ENCODE data around the gene NAT9.

Gene NAT9

GRCh38 chr17:74779501-74779900, 3.4 kb upstream of the NAT9 start:
- DNase-seq = no peak

DNA sequence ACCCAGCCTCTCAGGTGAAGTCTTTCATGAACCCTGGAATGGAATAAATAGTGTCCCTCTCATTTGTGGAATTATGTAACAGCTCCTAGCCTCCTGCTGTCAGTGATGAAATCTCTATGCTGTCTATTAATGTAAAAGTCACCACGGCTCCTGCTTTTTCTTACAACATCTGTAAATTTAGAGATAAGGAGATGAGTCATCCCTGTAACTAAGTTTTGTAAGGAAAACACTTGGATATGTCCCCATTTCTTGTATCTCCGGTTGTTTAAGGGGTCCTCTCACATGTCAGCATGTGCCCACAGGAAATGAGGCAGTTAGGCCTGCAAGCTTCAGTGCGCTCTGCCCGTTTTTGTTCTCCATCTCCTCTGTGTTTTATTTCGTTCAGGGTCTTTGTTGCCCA, 2.8 kb upstream of the NAT9 start:
- no peak for DNase-seq

DNA sequence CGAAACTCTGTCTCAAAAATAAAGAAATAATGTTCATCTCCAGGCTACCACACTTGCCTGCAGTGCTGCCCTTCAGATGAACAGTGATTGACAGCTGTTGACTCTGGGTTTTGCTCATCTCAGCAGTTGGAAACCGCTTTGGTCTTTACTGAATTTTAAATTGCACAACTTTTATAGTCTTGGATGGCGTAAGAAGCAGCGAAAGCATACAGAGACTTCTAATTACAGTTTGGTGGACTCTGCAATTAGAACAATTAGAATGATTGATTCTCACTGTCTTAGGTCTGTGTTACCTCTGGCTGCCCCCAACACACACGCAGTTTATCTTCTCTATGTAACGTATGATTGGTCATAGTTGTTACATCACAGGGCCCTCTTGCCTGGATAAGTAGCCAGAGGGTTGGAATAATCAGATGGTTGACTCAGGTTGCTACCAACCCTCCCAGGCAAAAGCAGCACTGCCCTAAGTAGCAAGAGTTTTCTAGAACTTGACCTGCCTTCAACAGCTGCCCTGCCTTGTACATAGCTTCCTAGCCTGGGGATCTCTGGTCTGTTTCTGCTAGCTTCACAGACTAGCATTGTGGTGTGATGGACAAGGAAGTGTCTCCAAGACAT, 1.9 kb upstream of the NAT9 start:
- no peak for DNase-seq

DNA sequence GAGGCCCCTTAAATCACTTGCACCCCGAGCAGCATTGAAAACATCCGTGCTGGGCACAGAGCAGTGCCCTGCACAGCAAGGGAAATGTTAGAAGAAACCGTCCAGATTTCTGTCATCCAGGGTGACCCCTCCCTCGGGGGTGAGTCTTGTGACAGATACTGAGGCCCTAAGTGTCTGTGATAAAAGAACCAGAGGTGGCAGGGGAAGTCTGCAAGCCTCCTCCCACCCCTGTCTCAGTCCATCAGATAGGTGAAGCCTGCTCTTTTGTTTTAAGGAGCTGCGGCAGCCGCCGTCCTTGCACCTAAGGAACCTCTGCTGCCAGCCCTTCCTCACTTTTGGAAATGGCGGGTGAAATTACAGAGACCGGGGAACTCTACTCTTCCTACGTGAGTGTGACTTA, 845 bp upstream of the NAT9 start:
- no peak for DNase-seq

DNA sequence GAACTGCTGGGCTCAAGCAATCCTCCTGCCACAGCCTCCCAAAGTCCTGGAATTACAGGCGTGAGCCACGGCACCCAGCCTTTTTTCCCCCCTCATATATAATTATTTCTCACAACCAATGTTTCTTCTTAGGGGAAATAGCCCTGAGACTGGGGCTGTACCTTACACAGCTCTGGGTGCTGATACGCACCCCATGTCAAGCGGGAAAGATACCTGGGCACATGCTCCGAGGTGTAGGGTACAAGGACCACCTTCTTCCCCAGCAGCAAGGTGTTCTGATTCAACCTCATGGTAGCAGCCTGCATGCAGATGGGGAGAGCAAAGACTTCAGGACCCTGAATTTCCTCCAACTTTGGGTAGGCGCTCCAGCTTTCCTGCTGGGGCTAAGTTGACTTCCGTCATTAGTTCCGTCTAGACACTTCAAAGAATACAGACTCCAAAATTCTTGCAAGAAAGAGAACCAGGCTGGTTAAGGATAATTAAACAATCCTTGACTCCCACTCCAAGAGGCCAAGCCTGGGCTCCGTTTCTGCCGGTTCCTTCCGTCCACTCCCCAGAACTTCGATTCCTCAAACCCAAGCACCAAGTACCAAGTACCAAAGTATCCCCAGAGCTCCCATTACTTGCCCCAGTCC, 619 bp downstream of the NAT9 start:
- DNase-seq = no peak

DNA sequence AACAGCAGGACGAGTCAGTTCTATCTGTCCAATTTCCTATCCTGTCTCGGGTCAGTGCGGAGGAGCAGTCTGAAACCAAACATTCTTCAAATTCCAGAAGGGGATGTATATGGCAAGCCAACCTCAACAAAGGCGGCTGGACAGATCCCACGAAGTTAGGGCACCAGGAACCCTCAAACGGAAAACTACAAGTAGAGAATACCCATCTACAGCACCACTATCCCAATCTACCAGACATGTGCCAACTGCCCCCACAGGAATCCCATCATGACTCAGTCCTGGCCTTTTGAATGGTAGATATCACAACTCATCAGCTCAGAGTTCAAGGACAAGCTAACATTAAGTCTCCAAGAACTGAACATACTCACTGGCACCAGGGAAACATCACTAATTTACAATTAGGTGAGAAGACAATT, 2.3 kb downstream of the NAT9 start:
- DNase-seq = no peak

DNA sequence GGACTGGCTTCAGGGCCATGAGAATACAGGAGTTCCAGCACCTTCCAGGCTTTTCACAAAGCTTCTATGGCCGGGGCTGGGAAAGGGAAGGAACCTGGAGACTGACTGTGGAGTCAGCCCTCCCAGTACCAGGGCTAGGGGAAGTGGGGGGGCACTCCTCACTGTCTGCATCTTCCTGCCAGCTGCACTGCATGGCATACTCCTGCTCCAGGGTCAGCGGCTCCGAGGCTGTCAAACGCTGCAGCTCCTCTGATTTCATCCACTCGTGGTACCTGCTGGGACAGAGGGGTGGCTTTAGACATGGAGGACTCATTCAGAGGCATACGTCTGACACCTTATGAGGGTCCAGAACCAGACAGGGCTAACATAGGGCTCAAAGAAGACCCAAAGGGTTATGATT, 2.7 kb downstream of the NAT9 start:
- no peak for DNase-seq

GRCh38 chr17:74772053-74772452, 4.1 kb downstream of the NAT9 start:
- DNase-seq = no peak

GRCh38 chr17:74771319-74771914, 4.7 kb downstream of the NAT9 start:
- no peak for DNase-seq

GRCh38 chr17:74770498-74771318, 5.4 kb downstream of the NAT9 start:
- peak; percentile 82 for DNase-seq

- DNase-seq = no peak
Observed at GRCh38 chr17:74769856-74770497, 6.2 kb downstream of the NAT9 start.

DNA sequence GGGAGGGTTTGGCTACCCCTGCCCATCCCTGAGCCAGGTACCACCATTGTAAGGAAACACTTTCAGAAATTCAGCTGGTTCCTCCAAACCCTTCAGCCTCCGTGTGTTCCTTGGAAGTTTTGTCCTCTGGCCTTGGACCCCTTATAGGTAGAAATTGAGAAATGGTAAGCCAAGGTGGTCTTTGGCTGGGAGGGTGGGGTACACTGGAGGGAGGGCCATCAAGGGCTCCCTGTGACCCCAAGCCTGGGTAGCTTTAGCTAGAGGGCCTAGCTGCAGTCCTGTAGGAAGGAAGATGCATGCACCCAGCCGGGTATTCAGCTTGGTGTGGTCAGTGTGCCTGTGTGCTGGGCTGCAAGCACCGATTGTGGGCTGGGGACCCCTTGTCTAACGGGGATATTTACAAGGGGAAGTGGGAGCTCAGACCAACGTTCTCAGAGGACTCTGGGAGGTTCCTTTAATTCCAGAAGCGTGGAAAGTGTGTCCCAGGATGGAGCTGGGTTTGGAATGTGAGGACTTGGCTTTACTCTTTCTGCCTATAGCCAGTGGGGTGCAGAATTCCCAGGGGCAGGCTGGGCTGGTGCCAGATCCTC, 6.8 kb downstream of the NAT9 start:
- no peak for DNase-seq

- DNase-seq = no peak
Observed at GRCh38 chr17:74768763-74769114, 7.4 kb downstream of the NAT9 start.

- DNase-seq = no peak
Observed at GRCh38 chr17:74768069-74768762, 7.9 kb downstream of the NAT9 start.

DNA sequence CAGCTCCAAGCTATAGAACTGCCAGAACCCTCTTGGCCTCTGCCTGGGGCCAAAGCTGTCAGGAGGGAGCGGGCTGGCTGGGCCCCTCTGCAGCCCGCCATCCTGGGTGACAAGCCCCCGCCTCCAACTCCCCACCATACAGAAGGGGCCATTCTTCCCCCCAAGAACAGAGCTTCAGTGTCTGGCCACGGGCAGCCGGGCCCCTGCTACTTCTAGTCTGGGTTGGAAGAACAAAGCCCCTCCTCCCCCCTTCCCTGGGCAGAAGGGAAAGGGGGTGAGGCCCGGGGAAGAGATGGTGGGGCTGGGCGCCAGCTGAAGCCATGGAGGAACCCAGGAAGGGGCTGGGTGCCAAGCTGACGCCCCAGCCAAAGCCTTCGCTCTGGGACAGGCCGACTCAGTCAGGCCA, 9.0 kb downstream of the NAT9 start:
- DNase-seq = no peak

- no peak for DNase-seq
Observed at GRCh38 chr17:74766413-74766812, 9.7 kb downstream of the NAT9 start.

GRCh38 chr17:74764751-74765286, 11.3 kb downstream of the NAT9 start:
- DNase-seq = no peak

GRCh38 chr17:74763565-74764387, 12.4 kb downstream of the NAT9 start:
- DNase-seq = no peak

DNA sequence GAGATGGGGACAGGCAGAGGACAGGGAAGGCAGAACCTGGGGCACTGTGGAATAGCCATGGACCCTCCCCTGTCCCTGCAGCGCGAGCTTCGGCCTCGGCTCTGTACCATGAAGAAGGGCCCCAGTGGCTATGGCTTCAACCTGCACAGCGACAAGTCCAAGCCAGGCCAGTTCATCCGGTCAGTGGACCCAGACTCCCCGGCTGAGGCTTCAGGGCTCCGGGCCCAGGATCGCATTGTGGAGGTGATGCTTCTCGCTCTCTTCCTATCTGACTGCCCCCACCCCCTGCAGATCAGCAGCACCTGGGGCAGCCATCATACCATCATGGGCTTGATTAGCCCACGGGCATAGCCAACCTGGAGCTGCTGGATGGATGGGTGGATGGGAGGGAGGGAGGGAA, 14.2 kb downstream of the NAT9 start:
- DNase-seq = no peak

DNA sequence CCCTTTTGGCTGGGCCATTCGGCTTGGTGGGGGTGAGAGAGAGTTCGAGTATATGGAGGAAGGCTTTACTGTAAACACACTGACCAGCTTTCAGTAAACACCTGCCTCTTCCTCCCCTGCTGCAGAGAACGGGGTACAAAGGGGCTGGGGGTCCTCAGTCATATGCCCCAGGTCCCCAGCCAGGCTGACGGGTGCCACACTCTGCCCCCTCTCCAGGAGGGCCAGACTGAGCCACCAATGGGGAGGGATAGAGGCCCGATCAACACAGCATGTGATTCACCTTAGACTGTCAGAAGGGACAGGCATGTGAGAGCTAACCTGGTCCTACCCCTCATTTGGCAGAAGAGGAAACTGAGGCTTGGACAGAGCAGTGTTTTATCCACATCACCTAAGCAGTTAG, 14.7 kb downstream of the NAT9 start:
- DNase-seq = no peak
